ENCODE data around the gene ZNF598.

The ZNF598 gene

DNA sequence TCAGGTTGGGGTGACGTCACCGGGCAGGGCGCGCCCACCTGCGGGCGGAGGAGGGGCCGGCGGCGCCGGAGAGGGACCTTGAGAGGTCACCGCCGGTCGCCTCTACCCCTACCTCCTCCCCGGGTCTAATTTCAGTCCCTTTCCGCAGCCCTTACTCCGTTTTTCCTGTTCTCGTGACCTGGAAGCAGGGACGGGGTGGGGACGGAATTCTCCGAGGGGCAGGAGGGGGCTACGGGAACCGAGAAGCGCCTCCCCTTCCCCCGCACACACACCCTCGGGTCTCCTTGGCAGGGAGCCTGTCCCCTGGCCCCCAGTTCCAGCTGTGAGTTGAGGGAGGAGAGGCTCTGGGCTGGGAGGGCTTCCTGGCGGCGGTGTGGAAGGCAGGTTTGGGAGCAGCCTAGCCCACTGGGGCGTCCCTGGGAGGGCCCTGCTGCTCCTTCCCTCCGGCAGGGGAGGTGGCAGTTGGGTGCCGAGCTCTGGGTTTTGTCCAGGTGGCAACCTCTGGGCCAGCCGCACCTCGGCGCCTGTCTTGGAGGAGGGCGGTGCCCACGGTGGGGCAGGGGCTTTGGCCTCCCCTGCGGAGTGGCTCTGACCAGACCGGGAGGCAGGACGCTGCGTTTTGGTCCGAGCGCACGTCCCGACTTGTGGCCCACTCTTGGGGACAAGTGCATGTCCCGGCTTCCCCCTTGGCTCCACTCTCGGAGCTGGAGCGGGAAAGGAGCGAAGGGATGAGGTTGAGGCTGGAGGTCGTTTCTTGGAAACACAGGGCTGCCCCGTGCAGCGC is 19.1 kb downstream of the ZNF598 start:
- no peak for DNase-seq (ENCODE audit: low read depth)

DNA sequence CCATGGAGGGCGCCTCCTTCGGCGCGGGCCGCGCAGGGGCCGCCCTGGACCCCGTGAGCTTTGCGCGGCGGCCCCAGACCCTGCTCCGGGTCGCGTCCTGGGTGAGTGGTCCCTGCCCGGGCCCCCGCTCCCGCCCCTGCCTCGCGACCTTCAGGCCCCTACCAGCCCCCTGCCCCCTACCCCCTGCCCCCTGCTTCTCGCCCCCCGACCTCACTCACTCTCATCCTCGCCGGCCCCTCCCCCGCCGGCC is 19.6 kb downstream of the ZNF598 start:
- DNase-seq (ENCODE audit: low read depth), result no peak

DNA sequence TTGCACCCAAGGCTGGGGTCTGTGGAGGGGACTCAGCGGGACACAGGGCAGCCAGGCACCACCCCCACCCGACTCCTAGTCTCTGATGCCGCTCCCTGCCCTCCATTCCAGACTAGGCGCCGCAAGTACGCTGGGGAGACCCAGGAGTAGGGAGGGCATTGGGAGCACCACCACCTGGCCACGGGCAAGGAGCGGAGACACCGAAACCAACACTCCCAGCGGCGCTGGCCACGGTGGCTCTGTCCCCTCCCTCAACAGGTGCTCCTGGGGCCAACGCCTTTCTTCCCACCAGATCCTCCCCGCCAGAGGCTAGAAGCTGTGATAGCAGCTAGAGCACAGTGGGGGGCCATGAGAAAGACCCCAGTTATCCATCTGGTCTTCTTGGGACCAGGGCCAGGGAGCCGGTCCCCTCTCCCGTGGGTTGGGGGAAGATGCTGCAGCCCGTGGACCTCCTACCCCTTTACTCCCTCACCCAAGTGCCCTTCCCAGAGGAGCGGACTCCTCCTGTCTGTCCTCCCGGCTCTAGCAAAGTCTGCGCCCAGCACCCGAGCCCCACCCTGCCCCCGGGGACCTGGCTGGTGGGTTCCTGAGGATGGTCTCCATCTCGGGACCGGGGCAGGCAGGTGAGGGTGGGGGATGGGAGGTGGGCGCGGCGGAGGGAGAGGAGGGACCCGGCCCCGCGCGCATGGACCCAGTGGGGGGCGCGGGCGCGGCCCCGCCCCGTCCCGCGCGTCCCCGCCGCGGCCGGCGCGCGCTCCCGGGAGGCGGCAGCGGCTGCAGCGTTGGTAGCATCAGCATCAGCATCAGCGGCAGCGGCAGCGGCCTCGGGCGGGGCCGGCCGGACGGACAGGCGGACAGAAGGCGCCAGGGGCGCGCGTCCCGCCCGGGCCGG is 20.2 kb downstream of the ZNF598 start, which contains the start of gene SYNGR3:
Gene SYNGR3 (plus strand): TSS at position 762 of the 892 bp plus-strand sequence. CDS start 133 bp downstream, outside the sequence.
- no peak for DNase-seq (ENCODE audit: low read depth)

DNA sequence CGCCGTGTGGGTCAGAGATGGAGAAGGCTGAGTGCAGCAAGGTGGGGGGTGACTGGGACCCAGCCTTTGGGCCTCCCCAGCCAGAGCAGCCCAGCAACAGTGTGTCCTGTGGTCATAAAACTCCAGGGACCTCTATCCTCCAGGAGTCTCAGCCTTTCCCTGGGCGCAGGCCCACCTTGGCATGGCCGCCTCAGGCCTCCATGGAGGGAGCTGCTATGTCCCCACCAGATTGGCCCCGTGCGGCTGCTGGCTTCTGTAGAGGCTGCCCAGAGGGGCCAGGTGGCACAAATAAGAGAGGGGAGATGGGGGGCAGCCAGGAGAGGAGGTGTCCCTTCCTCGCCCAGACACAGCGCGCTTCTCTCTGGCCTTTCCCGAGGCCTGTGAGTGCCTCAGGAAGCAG is 22.4 kb downstream of the ZNF598 start:
- DNase-seq (ENCODE audit: low read depth), result no peak

DNA sequence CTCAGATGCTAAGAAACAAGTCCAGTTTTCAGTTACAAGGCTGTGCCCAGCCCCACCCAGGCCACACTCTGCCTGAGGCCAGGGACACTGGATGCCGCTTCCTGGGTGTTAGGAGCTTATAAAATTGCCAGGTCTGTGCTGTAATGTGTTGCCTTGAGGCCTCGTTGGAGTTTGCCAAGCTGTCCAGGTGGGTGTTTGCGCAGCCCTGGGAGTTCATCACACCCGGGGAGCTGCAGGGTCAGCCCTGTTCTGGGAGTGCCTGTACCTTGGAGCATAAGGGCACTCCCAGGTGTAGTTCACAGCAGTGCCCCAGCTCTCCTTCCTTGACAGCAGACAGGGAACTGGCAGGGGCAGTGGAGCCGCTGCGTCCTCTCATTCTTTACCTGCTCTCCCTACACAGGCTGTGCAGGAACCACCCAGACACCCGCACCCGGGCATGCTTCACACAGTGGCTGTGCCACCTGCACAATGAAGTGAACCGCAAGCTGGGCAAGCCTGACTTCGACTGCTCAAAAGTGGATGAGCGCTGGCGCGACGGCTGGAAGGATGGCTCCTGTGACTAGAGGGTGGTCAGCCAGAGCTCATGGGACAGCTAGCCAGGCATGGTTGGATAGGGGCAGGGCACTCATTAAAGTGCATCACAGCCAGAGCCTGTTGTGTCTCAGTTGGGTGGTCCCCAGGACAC is 24.0 kb downstream of the ZNF598 start:
- no peak for DNase-seq (ENCODE audit: low read depth)

DNA sequence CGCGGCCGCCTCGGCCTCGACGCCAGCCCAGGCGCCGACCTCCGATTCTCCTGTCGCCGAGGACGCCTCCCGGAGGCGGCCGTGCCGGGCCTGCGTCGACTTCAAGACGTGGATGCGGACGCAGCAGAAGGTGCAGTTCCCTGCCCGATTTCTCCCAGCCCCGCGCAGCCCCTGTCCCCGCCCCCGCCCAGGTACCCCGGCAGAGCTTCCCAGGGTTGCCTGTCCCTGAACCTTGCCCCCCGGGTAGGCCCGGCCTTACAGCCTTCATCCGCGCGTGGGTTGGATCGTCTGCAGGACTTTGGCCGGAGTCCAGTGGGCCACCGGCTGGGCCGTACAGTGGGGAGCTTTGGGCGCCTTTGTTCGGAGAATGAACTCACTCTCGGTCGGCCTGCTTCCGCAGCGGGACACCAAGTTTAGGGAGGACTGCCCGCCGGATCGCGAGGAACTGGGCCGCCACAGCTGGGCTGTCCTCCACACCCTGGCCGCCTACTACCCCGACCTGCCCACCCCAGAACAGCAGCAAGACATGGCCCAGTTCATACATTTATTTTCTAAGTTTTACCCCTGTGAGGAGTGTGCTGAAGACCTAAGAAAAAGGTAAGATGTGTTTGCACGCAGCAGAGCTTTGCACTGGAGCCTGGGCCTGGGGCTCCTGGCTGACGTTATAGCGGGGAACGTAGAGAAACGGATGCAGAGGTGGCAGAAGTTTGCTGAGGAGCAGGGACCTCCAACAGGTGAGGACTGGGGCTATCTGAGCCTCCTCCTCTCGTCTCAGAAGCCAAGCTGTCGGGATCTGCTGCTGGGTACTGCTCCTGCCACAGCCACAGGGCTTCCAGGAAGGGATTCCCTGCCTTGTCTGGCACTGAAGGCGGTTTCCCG is 25.0 kb downstream of the ZNF598 start:
- no peak for DNase-seq (ENCODE audit: low read depth)

DNA sequence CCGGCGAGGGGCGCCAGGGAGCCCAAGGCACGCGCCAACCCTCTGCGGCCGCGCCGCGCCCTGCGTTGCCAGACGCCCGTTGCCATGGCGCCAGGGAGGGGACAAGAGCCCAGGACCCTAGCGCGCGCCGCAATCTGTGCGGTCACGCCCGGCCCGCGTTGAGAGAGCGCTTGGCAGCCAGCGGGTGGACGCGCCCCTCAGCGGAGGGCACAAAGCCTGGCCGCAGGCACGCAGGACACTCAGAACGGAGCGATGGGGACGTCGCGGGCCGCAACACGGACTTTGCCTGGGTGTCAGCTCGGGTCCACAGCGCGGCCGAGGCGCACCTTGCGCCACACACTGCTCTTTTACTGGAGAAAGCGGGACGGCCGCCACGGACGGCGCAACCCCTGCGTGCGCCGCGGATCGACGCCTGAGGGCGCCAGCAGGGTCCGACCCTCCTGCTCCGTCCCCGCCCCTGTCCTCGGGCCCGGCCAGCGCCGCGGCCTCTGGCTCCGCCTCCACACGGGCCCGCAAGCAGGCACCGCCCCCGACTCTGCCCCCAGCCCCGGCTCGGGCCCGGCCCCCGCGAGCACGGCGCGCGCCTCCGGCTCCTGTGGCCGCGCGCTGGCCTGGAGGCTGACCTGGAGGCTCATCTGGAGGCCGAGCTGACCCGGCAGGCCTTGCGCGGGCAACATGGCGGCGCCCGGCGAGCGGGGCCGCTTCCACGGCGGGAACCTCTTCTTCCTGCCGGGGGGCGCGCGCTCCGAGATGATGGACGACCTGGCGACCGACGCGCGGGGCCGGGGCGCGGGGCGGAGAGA is 25.9 kb downstream of the ZNF598 start, which contains the start of gene GFER:
Gene GFER (plus strand): TSS at position 650 of the 803 bp plus-strand sequence. CDS start 26 bp downstream, at position 676.
- DNase-seq (ENCODE audit: low read depth), result no peak

DNA sequence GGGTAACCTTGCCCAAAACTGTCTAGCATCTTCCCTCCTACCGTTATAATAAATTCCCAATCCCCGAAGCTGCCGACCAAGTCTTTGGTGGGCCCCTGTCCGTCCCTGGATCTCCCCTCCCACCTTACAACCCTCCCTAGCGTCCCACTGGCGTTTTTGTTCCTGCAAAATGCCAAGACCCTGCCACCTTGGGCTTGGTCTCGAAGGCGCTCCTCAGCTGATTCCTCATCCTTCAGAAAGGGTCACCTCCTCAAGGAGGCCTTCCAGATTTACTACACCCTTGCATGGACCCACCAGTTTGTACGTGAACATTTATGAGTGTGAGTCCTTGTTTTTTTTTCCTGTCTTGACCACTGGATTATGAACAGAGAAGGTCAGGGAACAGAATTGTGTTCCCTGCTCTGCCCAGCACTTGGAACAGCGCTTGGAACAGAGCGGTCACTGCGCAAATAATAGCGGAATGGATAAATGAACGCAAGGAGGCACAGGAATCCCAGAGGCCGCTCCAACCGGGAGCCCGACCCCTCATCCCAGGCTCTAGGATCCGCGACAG is 26.6 kb downstream of the ZNF598 start:
- DNase-seq (ENCODE audit: low read depth), result no peak

DNA sequence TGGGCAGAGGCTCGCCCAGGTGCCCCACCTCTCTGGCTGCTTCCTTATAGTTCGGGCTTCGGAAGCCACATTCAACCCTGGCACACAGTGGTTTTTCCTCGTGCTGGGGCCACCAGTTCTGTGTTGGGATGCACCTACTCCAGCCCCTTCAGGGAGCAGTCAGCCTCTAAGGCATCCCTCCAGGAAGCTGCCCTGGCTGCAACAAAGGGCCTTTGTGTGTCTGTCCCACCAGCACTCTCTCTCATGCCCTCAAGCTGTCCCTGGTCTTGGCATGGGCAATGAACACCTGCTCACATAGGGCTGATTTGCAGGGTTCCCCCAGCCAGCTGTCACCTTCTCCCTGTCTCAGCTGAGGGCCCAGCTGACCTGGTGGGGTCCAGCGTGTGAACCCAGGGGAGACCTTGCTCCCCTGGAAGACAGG is 27.6 kb downstream of the ZNF598 start:
- no peak for DNase-seq (ENCODE audit: low read depth)

DNA sequence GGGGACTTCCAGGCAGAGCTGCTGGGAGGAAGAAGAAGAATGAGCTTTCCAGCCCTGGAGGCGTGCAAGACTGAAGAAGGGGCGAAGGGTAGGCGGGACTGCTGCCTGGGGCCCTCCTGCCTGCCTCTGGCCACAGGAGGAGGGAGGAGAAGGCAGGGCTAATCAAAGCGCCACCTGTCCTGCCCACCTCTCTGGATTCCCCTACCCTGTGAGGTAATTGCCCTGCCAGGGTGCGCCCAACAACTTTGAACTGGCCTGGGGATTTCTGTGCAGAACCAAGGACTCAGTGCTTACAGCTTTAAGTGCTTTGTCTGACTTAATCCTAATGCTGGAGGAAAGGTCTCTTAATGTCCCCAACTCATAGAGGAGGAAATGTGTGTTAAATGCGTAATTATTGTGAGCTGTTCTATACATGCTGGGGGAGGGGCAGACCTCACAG is 28.2 kb downstream of the ZNF598 start, which contains the start of gene NOXO1:
Gene NOXO1 (minus strand): TSS at position 72 of the 439 bp plus-strand sequence. CDS start 290 bp downstream, outside the sequence.
- no peak for DNase-seq (ENCODE audit: low read depth)

DNA sequence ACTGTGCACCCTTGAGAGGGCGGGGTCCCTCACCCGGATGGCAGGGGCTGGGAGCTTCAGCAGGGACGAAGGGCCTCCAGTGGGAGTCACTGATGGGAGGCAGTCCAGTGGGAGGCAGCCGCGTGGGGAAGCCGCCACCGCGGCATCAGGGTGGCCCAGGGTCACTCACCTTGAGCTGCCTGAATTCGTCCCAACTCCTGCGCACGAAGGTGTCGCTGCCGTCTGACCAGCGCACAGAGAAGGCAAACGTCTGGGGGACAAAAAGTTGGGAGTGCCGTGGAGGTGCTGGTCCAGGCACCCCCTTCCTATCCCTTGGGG is 28.9 kb downstream of the ZNF598 start:
- DNase-seq (ENCODE audit: low read depth), result no peak

DNA sequence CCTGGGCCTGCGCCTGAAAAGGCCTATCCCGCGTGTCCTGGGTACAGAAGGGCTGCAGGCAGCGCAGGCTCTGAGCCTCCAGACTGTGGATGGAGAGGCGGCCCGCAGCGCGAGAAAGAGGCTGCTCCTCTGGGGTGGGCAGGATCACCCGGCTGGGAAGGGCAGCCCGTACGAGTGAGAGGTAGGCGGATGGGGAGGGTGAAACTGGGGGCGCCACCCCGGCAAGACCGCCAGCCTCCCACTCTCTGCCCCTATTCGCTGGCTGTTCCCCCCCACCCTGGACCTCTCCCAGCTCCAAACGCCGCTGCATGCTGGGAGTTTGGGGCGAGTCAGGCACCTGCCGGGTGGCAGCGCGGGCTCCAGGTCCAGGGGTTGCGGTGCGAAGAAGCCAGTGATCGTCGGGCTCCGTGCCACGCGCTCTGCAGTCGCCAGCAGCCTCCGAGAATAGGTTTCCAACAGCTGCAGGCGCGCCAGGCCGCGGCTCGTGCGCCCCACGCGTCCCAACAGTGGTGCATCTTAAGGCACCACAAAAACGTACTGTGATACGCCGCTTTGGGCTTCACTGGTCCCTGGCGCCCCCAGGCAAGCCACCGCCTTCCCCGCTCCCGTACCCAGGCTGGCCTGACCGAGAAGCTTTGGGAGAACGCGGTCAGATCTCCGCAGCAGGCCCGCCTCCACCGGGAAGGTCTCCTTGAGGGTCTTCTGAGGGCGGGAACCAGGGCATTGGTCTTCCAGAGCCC is 29.4 kb downstream of the ZNF598 start:
- DNase-seq (ENCODE audit: low read depth), result no peak

DNA sequence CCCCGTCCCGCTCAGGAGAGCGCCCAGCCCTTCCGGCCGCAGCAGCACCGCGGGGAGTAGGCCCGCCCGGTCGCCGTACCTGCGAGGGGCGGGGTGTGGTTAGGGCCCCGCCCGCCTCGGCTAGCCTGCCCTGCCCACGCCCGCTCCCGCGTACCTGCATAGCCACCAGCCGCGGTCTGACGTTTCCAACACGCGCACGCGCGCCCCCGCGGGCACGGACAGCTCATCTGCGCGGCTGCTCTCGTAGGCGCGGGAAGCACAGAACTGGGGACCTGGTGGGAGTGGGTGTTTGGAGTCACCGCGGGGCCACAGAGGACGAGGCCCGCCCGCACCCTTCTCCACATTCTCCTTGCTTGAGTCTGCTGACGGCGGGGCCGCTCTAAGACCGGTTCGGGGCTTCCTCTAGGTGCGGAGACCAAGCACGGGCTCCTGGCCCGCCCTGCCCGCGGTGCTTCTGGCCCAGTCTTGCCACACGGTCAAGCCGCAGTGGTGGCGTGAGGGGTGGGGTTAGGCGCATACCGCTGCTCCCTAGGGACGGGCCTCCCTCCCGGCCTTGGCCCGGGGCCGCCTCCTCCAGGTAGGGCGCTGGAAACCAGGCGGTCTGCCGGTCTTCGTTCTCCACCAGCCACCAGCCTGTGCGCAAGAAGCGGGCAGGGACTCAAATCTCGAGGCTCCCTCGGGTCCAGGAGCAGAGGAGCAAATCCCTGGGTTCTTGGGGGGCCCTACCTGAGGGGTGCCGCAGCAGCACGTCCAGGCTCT is 30.2 kb downstream of the ZNF598 start:
- no peak for DNase-seq (ENCODE audit: low read depth)

DNA sequence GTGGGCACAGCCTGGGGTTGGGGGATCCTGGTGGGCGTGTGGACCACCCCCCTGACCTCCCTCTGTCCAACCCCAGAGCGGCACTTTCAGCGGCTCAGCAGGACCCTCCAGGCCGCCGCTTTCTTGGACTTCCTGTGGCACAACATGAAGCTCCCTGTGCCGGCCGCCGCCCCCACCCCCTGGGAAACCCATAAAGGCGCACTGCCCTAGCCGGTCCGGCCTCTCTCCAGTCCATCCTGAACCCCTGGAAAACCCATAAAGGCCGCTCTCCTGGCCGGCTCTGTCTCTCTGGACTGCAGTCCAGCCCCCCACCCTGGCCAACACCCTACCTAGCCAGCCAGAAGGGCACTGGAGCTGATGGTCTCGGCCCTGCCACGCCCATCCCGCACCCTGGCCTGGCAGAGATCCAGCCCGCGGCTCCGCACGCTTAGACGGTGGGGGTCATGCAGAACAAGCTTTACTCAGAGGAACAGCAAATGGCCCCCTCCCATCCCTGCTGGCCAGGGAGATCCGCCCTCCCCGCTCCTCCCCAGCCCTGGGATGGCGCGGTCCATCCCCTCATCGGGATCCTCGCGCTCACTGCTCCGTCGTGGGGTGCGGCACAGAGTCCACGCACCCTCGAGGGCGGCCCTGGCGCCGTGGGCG is 31.0 kb downstream of the ZNF598 start:
- DNase-seq (ENCODE audit: low read depth), result no peak

DNA sequence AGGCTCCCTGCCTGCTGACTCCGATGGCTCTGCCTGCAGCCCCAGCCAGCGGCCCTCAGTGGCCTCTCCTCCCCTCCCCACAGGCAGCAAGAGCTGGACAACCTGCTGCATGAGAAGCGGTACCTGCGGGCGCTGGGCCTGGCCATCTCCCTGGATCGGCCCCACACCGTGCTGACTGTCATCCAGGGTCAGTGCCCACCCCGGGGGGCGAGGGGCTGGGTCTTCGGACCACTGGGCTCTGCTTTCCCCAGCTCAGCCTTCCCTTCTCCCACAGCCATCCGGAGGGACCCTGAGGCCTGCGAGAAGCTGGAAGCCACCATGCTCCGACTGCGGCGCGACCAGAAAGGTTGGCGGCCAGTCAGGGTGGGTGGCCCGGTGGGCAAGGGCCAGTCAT is 31.7 kb downstream of the ZNF598 start:
- DNase-seq (ENCODE audit: low read depth), result no peak

DNA sequence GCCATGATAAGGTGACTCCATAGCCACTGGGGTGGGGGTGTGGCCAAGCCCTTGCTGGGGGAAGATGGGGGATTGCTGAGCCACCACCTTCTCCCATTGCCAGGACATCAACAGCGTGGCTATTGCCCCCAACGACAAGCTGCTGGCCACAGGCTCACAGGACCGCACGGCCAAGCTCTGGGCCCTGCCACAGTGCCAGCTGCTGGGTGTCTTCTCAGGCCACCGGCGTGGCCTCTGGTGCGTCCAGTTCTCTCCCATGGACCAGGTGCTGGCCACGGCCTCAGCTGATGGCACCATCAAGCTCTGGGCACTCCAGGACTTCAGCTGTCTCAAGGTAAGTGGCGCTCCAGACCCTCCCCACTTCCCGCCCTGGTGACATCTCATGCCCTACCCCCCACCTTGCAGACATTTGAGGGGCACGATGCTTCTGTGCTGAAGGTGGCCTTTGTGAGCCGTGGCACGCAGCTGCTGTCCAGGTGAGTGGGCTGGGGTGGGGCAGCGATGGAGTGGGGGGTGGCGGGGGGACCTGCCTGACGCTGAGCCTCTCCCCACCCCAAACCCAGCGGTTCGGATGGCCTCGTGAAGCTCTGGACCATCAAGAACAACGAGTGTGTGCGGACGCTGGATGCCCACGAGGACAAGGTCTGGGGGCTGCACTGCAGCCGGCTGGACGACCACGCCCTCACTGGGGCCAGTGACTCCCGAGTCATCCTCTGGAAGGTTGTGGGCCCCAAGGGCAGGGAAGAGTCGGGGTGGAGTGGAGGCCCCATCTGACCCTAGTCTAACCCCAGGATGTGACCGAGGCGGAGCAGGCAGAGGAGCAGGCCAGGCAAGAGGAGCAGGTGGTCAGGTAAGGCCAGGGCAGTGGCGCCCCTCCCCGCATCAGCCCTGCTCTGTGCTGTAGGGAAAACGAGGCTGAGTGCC is 32.4 kb downstream of the ZNF598 start:
- DNase-seq (ENCODE audit: low read depth), result no peak

DNA sequence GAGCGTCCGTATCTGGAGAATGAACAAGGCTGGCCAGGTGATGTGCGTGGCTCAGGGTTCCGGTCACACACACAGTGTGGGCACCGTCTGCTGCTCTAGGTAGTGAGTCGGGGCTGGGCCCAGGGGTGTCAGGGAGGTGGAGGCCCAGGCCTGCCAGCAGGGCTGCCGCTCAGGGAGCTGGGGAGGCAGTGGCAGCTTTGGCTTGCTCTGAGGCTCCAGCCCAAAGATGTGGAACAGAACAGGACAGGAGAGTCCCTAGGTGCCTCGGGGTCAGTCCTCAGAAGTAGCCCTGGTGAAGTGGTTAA is 33.5 kb downstream of the ZNF598 start:
- no peak for DNase-seq (ENCODE audit: low read depth)
